Adipocyte (in vitro differentiated cells): ENCODE data around the gene GSK3A.

ENCODE experiments used
- DNase-seq: peaks from one replicate; pipeline ENCODE4 v3.0.0-alpha.2; 2015; ENCODE audit warnings: low read depth
- H3K27me3 ChIP-seq: replicated peaks from 2 replicates; pipeline ENCODE4 v1.7.0; 2013; ENCODE audit warnings: mild to moderate bottlenecking, low read length, moderate library complexity; ENCODE audit not compliant: control insufficient read depth, insufficient read depth
- H3K36me3 ChIP-seq: 2 replicates; pipeline ENCODE4 v1.7.0; 2013; ENCODE audit warnings: low read length, mild to moderate bottlenecking, moderate library complexity; ENCODE audit not compliant: control insufficient read depth, insufficient read depth, severe bottlenecking
- H3K4me1 ChIP-seq: 2 replicates; pipeline ENCODE4 v1.7.0; 2013; ENCODE audit warnings: mild to moderate bottlenecking, low read length, moderate library complexity; ENCODE audit not compliant: control insufficient read depth, insufficient read depth
- H3K4me3 ChIP-seq: 2 replicates; pipeline ENCODE4 v1.7.0; 2013; ENCODE audit warnings: mild to moderate bottlenecking, low read length, moderate library complexity
- H3K9ac ChIP-seq: 2 replicates; pipeline ENCODE4 v1.7.0; 2013; ENCODE audit warnings: mild to moderate bottlenecking, low read length, moderate library complexity
- H3K9me3 ChIP-seq: 2 replicates; pipeline ENCODE4 v1.7.0; 2013; ENCODE audit warnings: mild to moderate bottlenecking, low read length, moderate library complexity; ENCODE audit not compliant: control insufficient read depth

GSK3A gene

DNA sequence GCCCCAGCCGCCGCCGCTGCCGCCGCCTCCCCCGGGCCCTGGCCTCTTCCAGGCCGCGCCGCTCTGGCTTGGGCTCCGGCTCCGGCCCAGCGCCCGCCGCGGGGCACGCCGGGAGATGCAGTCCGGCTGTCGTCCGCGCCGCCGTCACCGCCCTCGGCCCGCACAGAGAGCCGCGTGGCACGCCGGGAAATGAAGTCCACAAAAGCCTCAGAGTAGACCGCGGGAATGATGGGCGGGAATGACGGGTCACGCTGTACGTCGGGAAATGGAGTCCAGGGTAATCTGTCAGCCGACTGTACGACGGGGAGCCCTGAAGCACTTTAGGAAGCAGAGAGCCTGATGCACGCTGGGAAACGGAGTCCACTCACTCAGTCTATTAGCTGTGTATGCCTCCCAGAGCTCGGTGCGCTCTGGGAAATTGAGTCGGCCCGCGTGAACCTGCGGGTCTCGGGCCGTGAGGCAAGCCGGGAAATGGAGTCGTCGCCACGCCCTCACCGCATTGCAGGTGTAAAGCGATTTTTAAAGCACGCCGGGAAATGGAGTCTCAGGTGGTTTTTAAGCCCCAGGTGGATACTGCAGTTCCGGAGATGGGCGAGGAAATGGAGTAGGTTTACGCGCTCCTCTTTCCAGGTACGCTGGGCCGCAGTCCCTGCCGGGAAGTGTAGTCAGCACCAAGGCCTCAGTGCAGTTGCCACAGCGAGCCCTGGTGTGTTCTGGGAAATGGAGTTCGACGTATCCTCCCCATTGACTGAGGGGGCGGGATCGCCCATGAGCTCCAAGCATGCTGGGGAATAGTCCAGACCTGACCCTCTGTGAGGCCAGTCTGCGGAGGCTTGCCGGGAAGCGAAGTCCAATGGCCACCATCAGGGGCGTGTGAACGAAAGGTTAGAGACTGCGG, at the start of gene GSK3A:
GSK3A (minus strand) TSS at position 91 of the 898 bp plus-strand sequence. CDS start 137 bp downstream, outside the sequence.
- H3K4me1 ChIP-seq, result peaks cover 33% of the 10 kb centered on the region
- peaks cover 5% of the 10 kb centered on the region for H3K36me3 ChIP-seq
- peak within 1 kb of the TSS; percentile 89 for H3K4me3 ChIP-seq
- H3K27me3 ChIP-seq, result no peaks in the 10 kb centered on the region
- peak; percentile 99 for DNase-seq
- H3K9ac ChIP-seq, result peak within 1 kb of the TSS; percentile 93
- no peaks in the 10 kb centered on the region for H3K9me3 ChIP-seq

DNA sequence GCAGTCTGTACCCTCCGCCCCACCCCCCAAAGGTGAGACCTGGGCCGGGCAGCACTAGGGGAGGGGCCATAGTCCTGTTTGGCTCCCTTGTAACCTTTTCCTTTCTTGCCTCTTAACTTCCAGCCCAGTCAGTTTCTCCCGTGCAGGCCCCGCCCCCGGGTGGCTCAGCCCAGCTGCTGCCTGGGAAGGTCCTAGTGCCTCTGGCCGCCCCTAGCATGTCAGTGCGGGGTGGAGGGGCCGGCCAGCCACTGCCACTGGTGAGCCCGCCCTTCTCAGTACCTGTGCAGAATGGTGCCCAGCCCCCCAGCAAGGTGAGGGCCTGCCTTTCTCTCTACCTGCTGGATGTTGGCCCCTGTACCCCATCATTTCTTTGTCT, 49.0 kb upstream of the GSK3A start:
- no peak overlapping the region for H3K4me3 ChIP-seq
- peaks cover 86% of the 10 kb centered on the region for H3K36me3 ChIP-seq
- DNase-seq, result no peak
- H3K9me3 ChIP-seq, result no peaks in the 10 kb centered on the region
- no peaks in the 10 kb centered on the region for H3K4me1 ChIP-seq
- no peaks in the 10 kb centered on the region for H3K27me3 ChIP-seq
- no peak overlapping the region for H3K9ac ChIP-seq

DNA sequence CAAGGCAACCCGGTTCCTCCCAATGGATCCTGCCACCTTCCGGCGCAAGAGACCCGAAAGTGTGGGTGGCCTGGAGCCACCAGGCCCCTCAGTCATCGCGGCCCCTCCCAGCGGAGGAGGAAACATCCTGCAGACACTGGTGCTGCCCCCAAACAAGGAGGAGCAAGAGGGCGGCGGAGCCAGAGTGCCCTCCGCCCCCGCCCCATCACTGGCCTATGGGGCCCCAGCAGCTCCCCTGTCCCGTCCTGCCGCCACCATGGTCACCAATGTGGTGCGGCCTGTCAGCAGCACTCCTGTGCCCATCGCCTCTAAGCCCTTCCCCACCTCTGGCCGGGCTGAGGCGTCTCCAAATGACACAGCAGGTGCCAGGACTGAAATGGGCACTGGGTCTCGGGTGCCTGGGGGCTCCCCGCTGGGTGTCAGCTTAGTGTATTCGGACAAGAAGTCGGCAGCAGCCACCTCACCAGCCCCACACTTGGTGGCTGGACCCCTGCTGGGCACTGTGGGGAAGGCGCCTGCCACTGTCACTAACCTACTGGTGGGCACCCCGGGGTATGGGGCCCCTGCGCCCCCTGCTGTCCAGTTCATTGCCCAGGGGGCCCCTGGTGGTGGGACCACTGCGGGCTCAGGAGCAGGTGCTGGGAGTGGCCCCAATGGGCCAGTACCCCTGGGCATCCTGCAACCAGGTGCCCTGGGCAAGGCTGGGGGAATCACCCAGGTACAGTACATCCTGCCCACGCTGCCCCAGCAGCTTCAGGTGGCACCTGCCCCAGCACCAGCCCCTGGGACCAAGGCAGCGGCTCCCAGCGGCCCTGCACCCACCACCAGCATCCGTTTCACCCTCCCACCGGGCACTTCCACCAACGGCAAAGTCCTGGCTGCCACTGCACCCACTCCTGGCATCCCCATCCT, 48.4 kb upstream of the GSK3A start:
- H3K36me3 ChIP-seq, result peaks cover 86% of the 10 kb centered on the region

DNA sequence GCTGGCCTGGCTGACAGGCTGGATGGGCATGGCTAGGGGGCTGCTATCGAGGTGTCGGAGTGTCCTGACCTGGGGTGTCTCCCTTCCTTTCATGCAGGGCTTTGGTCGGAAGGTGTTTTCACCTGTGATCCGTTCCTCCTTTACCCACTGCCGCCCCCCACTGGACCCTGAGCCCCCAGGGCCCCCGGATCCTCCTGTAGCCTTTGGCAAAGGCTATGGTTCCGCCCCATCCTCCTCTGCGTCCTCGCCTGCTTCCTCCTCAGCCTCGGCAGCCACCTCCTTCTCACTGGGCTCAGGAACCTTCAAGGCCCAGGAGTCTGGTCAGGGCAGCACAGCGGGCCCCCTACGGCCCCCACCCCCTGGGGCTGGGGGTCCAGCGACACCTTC, 47.7 kb upstream of the GSK3A start:
- Histone ChIP-seq H3K36me3 (peaks cover 79% of the 10 kb centered on the region), H3K4me1 (peaks cover 12% of the 10 kb centered on the region), H3K4me3 (no peak overlapping the region), H3K27me3 (no peaks in the 10 kb centered on the region), H3K9me3 (no peaks in the 10 kb centered on the region), H3K9ac (no peak overlapping the region)
- no peak for DNase-seq

More for the DNA sequence above, 48.4 kb upstream of the GSK3A start:
- Histone ChIP-seq H3K4me3 (no peak overlapping the region), H3K9ac (no peak overlapping the region), H3K9me3 (no peaks in the 10 kb centered on the region), H3K4me1 (peaks cover 6% of the 10 kb centered on the region), H3K27me3 (no peaks in the 10 kb centered on the region)
- peak; percentile 32 for DNase-seq

DNA sequence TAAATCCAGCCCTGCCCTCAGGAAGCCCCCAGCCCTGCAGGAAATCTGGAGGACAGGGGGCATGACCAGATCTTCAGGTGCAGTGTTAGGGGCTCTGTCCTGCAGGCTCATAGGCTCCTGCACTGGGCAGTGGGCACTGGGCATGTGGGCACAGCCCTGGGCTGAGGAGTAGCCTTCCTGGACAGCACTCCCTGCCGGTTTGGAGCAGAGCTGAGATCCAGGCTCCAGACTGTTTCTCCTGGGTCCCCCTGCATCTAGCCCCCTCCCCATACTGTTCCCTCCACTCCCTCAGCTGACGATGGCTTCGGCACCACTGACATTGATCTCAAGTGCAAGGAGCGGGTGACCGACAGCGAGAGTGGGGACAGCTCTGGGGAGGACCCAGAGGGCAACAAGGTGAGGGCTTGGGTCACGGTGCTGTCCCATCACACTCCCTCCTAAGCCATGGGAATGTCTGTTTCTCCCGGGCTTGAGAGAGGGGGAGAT, 47.2 kb upstream of the GSK3A start:
- no peaks in the 10 kb centered on the region for H3K9me3 ChIP-seq
- H3K9ac ChIP-seq, result peak overlapping the region; percentile 29
- H3K4me1 ChIP-seq, result peaks cover 17% of the 10 kb centered on the region
- H3K36me3 ChIP-seq, result peaks cover 77% of the 10 kb centered on the region
- no peak for DNase-seq
- no peak overlapping the region for H3K4me3 ChIP-seq
- H3K27me3 ChIP-seq, result no peaks in the 10 kb centered on the region

DNA sequence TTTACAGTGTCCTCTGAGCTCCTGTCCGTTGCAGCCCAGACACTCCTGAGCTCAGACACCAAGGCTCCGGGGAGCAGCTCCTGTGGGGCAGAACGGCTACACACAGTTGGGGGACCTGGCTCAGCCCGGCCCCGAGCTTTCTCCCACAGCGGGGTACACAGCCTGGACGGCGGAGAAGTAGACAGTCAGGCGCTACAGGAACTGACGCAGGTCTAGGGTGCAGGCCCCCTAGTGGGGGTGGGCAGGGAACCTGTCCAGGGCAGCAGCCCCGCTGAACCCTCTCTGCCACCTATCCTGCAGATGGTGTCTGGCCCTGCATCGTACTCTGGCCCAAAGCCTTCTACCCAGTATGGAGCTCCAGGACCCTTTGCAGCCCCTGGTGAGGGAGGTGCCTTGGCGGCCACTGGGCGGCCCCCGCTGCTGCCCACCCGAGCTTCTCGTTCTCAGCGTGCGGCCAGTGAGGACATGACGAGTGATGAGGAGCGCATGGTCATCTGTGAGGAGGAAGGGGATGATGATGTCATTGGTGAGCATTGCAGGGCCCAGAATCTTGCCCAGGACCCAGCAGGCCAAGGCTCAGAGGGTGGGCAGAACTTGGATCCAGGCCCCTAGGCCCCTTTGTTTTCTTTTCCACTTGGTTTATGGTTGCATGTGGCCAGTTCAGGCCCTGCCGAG, 46.6 kb upstream of the GSK3A start:
- no peak overlapping the region for H3K4me3 ChIP-seq
- DNase-seq, result no peak
- H3K4me1 ChIP-seq, result peaks cover 18% of the 10 kb centered on the region
- H3K27me3 ChIP-seq, result no peaks in the 10 kb centered on the region
- H3K9ac ChIP-seq, result peak overlapping the region; percentile 29
- peaks cover 71% of the 10 kb centered on the region for H3K36me3 ChIP-seq
- no peaks in the 10 kb centered on the region for H3K9me3 ChIP-seq

DNA sequence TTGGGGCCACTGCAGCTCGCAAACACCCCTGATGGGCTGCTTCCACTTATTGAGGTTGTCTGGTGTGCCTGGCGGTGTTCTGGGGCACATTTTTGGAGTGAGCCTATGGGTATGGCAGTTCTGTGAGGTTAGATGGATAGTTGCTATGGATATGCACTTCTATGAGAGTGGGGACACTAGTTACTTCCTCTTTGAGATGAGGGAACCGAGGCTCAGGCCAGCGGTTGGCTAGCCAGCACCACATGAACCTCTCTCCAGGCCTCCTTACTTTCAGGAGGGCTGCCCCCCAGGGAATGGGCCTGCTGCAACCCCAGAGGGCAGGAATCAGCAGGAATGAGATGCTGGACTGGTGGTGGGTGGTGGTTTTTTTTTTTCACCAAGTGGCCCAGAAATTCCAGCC, 46.0 kb upstream of the GSK3A start:
- no peaks in the 10 kb centered on the region for H3K27me3 ChIP-seq
- no peak for DNase-seq
- H3K4me3 ChIP-seq, result no peak overlapping the region
- H3K9ac ChIP-seq, result no peak overlapping the region
- peaks cover 66% of the 10 kb centered on the region for H3K36me3 ChIP-seq
- no peaks in the 10 kb centered on the region for H3K9me3 ChIP-seq
- peaks cover 19% of the 10 kb centered on the region for H3K4me1 ChIP-seq

DNA sequence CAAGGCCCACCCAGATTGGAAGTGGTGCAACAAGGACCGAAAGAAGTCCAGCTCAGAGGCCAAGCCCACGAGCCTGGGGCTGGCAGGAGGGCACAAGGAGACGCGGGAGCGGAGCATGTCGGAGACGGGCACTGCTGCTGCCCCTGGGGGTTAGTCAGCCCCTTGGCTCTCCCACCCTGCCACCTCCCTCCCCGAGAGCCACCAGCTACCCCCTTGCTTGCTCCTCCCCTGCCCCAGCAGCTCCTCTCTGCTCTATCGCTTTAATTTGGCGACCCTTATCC, 45.4 kb upstream of the GSK3A start:
- Histone ChIP-seq H3K4me3 (no peak overlapping the region), H3K4me1 (peaks cover 25% of the 10 kb centered on the region), H3K27me3 (no peaks in the 10 kb centered on the region), H3K9me3 (no peaks in the 10 kb centered on the region), H3K36me3 (peaks cover 60% of the 10 kb centered on the region), H3K9ac (no peak overlapping the region)
- no peak for DNase-seq

DNA sequence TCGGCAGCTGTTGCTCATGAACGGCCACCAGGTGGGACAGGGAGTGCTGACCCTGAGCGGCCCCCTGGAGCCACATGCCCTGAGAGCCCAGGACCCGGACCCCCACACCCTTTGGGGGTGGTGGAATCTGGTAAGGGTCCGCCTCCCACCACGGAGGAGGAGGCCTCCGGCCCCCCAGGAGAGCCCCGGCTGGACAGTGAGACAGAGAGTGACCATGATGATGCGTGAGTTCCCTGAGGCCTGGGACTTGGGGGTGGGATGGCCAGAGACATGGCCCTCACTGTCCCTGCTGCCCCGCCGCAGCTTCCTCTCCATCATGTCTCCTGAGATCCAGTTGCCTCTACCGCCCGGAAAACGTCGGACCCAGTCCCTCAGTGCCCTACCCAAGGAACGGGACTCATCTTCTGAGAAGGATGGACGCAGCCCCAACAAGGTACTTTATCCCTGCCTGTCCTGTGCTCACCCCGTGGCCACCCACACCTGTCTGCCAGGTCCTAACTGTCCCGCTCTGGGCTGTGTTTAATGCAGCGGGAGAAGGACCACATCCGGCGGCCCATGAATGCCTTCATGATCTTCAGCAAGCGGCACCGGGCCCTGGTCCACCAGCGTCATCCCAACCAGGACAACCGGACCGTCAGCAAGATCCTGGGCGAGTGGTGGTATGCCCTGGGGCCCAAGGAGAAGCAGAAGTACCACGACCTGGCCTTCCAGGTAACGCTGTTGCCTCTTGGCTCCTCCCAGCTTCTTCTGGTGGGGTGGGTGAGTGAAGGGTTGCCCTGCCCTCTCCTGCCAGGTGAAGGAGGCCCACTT, 44.8 kb upstream of the GSK3A start:
- H3K27me3 ChIP-seq, result no peaks in the 10 kb centered on the region
- H3K36me3 ChIP-seq, result peaks cover 55% of the 10 kb centered on the region
- no peaks in the 10 kb centered on the region for H3K9me3 ChIP-seq
- peaks cover 29% of the 10 kb centered on the region for H3K4me1 ChIP-seq
- DNase-seq, result no peak
- no peak overlapping the region for H3K9ac ChIP-seq
- H3K4me3 ChIP-seq, result no peak overlapping the region

DNA sequence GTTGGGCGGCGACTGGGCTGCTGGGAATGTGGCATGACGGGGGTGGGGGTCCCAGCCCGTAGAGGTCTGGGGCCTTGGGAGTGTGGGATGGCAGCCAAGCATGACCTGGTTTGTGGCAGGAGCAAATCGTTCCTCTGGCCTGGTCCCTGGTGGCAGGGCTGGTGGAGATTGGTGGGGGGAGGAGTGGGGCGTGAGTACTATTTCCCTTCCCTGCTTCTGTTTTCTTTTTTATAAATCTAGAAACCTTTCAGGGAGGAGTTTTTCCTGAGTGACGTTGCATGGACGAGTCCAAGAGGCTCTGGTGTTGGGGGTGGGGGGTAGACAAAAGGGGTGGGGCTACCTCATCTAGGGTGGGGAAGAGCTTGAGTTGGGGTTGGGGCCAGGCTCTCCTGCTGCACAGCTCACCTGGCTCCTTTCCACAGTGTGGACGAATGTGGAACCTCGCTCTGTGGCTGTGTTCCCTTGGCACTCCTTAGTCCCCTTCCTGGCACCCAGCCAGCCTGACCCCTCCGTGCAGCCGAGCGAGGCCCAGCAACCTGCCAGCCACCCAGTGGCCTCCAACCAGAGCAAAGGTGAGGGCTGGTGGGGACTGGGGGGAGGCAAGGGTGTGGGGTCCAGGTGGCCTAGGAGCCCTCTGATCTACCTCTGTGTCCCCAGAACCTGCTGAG, 44.1 kb upstream of the GSK3A start:
- peak; percentile 32 for DNase-seq
- Histone ChIP-seq H3K27me3 (no peaks in the 10 kb centered on the region), H3K36me3 (peaks cover 47% of the 10 kb centered on the region), H3K4me1 (peaks cover 37% of the 10 kb centered on the region), H3K9me3 (no peaks in the 10 kb centered on the region), H3K4me3 (peak overlapping the region; percentile 80), H3K9ac (peak overlapping the region; percentile 87)
